Hepatocyte (in vitro differentiated cells): ENCODE results near the gene PTPRM.

Source experiments
- EZH2phosphoT487 ChIP-seq: fragments of 200-600 bp; sonication (generic); IDR thresholded peaks from one replicate; pipeline ENCODE4 v1.6.1; 2018; ENCODE audit warnings: antibody characterized with exemption, mild to moderate bottlenecking, low read depth, moderate library complexity; ENCODE audit not compliant: unreplicated experiment, severe bottlenecking
- TF ChIP-seq, protein P1 (sequence below): fragments of 200-600 bp; sonication (generic); IDR thresholded peaks from 2 replicates; pipeline ENCODE4 v1.5.1; 2016; ENCODE audit warnings: antibody characterized with exemption, mild to moderate bottlenecking; ENCODE audit not compliant: poor library complexity

DNA sequence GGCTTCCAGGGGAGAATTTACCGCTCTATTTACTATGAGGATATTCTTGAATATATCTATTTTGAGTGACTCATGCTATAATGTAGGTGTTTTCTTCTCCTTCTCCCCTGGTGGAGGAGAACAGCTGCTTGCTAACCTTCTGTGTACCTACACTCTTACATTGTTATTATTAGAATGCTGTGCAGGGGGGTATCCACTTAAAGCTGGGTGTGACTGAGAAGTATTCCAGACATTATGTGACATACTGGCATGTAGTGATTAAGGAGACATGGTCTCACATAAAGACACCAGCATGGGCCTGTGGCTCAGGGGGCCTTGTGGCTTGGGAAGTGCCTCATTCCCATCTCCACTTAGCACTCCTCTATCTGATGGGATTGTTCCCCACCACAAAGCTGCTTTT is 287.9 kb downstream of the PTPRM start:
- TF ChIP-seq, protein P1, sequence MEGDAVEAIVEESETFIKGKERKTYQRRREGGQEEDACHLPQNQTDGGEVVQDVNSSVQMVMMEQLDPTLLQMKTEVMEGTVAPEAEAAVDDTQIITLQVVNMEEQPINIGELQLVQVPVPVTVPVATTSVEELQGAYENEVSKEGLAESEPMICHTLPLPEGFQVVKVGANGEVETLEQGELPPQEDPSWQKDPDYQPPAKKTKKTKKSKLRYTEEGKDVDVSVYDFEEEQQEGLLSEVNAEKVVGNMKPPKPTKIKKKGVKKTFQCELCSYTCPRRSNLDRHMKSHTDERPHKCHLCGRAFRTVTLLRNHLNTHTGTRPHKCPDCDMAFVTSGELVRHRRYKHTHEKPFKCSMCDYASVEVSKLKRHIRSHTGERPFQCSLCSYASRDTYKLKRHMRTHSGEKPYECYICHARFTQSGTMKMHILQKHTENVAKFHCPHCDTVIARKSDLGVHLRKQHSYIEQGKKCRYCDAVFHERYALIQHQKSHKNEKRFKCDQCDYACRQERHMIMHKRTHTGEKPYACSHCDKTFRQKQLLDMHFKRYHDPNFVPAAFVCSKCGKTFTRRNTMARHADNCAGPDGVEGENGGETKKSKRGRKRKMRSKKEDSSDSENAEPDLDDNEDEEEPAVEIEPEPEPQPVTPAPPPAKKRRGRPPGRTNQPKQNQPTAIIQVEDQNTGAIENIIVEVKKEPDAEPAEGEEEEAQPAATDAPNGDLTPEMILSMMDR = no peak
- no peak for TF ChIP-seq EZH2phosphoT487
